Natural killer cell treated with Interleukin-12 subunit alpha and Interleukin-12 subunit beta and Interleukin-15 and Interleukin-18, amount 100 ng/mL, for 72 hours (primary cell): Measurements from ENCODE around the gene LFNG. TPM values are rescaled to one million over a fixed set of nuclear protein-coding genes. Genes with fewer than 3 reads are reported as not detected.
"Not testable (repeated sequence)": the region's sequence is repeated elsewhere in the genome, so short reads cannot be mapped to it uniquely, and the experiment has no call there.

Experiments used
- ATAC-seq, 2 donors: fragments of 150-1000 bp; cut with Tn5 transposase in 1 of 2; sonication (Bioruptor Pico), chemical (Tn5 transposase) in 1 of 2; 2 replicates each; pipeline ENCODE4 v1.10.0; 2021
- DNase-seq: peaks from one replicate; pipeline ENCODE4 v3.0.0; 2022; ENCODE audit warnings: low spot score
- H3K27ac Mint-ChIP-seq, 2 donors: 1 replicate in 1 of 2; 2 replicates in 1 of 2; pipeline ENCODE4 v1.8.0; 2022; ENCODE audit warnings: mixed read lengths in 2 of 2, mild to moderate bottlenecking in 1 of 2, moderate library complexity in 1 of 2
- H3K27me3 Mint-ChIP-seq, 2 donors: 1 replicate in 1 of 2; 2 replicates in 1 of 2; pipeline ENCODE4 v1.8.0; 2022; ENCODE audit warnings: mixed read lengths in 2 of 2
- H3K36me3 Mint-ChIP-seq: one replicate; pipeline ENCODE4 v1.8.0; 2022; ENCODE audit warnings: mixed read lengths
- H3K4me1 Mint-ChIP-seq, 2 donors: 1 replicate in 1 of 2; 2 replicates in 1 of 2; pipeline ENCODE4 v1.8.0; 2022; ENCODE audit warnings: low read depth in 2 of 2, mixed read lengths in 2 of 2, mild to moderate bottlenecking in 1 of 2
- H3K4me3 Mint-ChIP-seq: one replicate; pipeline ENCODE4 v1.8.0; 2022; ENCODE audit warnings: mixed read lengths
- H3K9me3 Mint-ChIP-seq: 2 replicates; pipeline ENCODE4 v1.8.0; 2022; ENCODE audit warnings: mixed read lengths
- total RNA-seq, 2 donors: library from RNA; stranded (reverse); gene quantifications; one replicate each; pipeline ENCODE4 v1.2.3, GENCODE V29; 2022

The LFNG gene
- total RNA-seq, 2 donors from 2014 or later: 89.8 to 153 TPM

GRCh38 chr7:2529161-2530070, 9.8 kb downstream of the LFNG start:
- Mint-ChIP-seq H3K4me3 (peak overlapping the region; percentile 73), H3K27me3 (no peaks in the 10 kb centered on the region), H3K9me3 (no peaks in the 10 kb centered on the region), H3K4me1 (peaks cover 25 to 32% of the 10 kb centered on the region in 2 donors), H3K36me3 (no peaks in the 10 kb centered on the region), H3K27ac (peak overlapping the region; percentile 92 to 93)
- ATAC-seq: peak; percentile 80 to 85
- DNase-seq: peak; percentile 84

- peak; percentile 75 to 83 for ATAC-seq
- no peaks in the 10 kb centered on the region for H3K27me3 Mint-ChIP-seq
- peak overlapping the region; percentile 73 for H3K4me3 Mint-ChIP-seq
- H3K9me3 Mint-ChIP-seq: no peaks in the 10 kb centered on the region
- H3K36me3 Mint-ChIP-seq: no peaks in the 10 kb centered on the region
- DNase-seq: peak; percentile 87
- H3K4me1 Mint-ChIP-seq: peaks cover 25 to 32% of the 10 kb centered on the region in 2 donors
- peak overlapping the region; percentile 92 to 93 for H3K27ac Mint-ChIP-seq
Observed at GRCh38 chr7:2530071-2530987, 10.8 kb downstream of the LFNG start.

- not testable (repeated sequence) for ATAC-seq, H3K36me3 Mint-ChIP-seq, H3K27me3 Mint-ChIP-seq, H3K9me3 Mint-ChIP-seq
- peaks cover 25 to 27% of the 10 kb centered on the region in 2 donors for H3K4me1 Mint-ChIP-seq
- peak overlapping the region; percentile 73 for H3K4me3 Mint-ChIP-seq
- peak; percentile 31 for DNase-seq
- peak overlapping the region; percentile 92 to 93 for H3K27ac Mint-ChIP-seq
Observed at GRCh38 chr7:2530994-2531795, 11.6 kb downstream of the LFNG start.

- H3K4me3 Mint-ChIP-seq, ATAC-seq, H3K36me3 Mint-ChIP-seq, H3K9me3 Mint-ChIP-seq, H3K27me3 Mint-ChIP-seq: not testable (repeated sequence)
- peak; percentile 44 for DNase-seq
- Mint-ChIP-seq H3K4me1 (peaks cover 25 to 27% of the 10 kb centered on the region in 2 donors), H3K27ac (peak overlapping the region in 1 of 2 donors; percentile 53)
Observed at GRCh38 chr7:2531796-2532110, 12.2 kb downstream of the LFNG start.

GRCh38 chr7:2532199-2532772, 12.7 kb downstream of the LFNG start:
- H3K9me3 Mint-ChIP-seq, DNase-seq, ATAC-seq, H3K36me3 Mint-ChIP-seq, H3K27me3 Mint-ChIP-seq: not testable (repeated sequence)
- peak overlapping the region; percentile 9 for H3K4me3 Mint-ChIP-seq
- peak overlapping the region in 1 of 2 donors; percentile 53 for H3K27ac Mint-ChIP-seq
- H3K4me1 Mint-ChIP-seq: peaks cover 25 to 27% of the 10 kb centered on the region in 2 donors

GRCh38 chr7:2532816-2533215, 13.2 kb downstream of the LFNG start:
- peaks cover 21 to 22% of the 10 kb centered on the region in 2 donors for H3K4me1 Mint-ChIP-seq
- H3K27ac Mint-ChIP-seq, ATAC-seq, H3K36me3 Mint-ChIP-seq, H3K9me3 Mint-ChIP-seq, H3K27me3 Mint-ChIP-seq, H3K4me3 Mint-ChIP-seq, DNase-seq: not testable (repeated sequence)

GRCh38 chr7:2533566-2533965, 14.0 kb downstream of the LFNG start:
- H3K36me3 Mint-ChIP-seq, H3K27me3 Mint-ChIP-seq, H3K4me3 Mint-ChIP-seq, H3K9me3 Mint-ChIP-seq, H3K27ac Mint-ChIP-seq, DNase-seq, ATAC-seq: not testable (repeated sequence)
- peaks cover 13 to 15% of the 10 kb centered on the region in 2 donors for H3K4me1 Mint-ChIP-seq

- H3K4me1 Mint-ChIP-seq: peaks cover 10 to 14% of the 10 kb centered on the region in 2 donors
- H3K9me3 Mint-ChIP-seq, H3K27ac Mint-ChIP-seq, H3K27me3 Mint-ChIP-seq, H3K4me3 Mint-ChIP-seq, H3K36me3 Mint-ChIP-seq, DNase-seq, ATAC-seq: not testable (repeated sequence)
Observed at GRCh38 chr7:2534214-2534613, 14.6 kb downstream of the LFNG start.

GRCh38 chr7:2535872-2536627, 16.5 kb downstream of the LFNG start:
- not testable (repeated sequence) for DNase-seq, H3K27me3 Mint-ChIP-seq, ATAC-seq, H3K4me3 Mint-ChIP-seq, H3K4me1 Mint-ChIP-seq, H3K36me3 Mint-ChIP-seq, H3K9me3 Mint-ChIP-seq, H3K27ac Mint-ChIP-seq

GRCh38 chr7:2537981-2538851, 18.6 kb downstream of the LFNG start:
- H3K9me3 Mint-ChIP-seq: no peaks in the 10 kb centered on the region
- no peak overlapping the region for H3K27ac Mint-ChIP-seq
- H3K4me1 Mint-ChIP-seq: no peaks in the 10 kb centered on the region
- no peak overlapping the region for H3K4me3 Mint-ChIP-seq
- H3K27me3 Mint-ChIP-seq: no peaks in the 10 kb centered on the region
- ATAC-seq (peak; percentile 17 to 20), DNase-seq (peak; percentile 58)
- H3K36me3 Mint-ChIP-seq: no peaks in the 10 kb centered on the region

GRCh38 chr7:2539031-2539911, 19.7 kb downstream of the LFNG start:
- Mint-ChIP-seq H3K4me3 (no peak overlapping the region), H3K4me1 (no peaks in the 10 kb centered on the region), H3K27me3 (no peaks in the 10 kb centered on the region), H3K36me3 (no peaks in the 10 kb centered on the region), H3K9me3 (no peaks in the 10 kb centered on the region), H3K27ac (no peak overlapping the region)
- peak; percentile 1 to 8 for ATAC-seq
- DNase-seq: peak; percentile 38
